ENCODE results near the gene DIS3L2. TPM values are rescaled to one million over a fixed set of nuclear protein-coding genes. Genes with fewer than 3 reads are reported as not detected.

The DIS3L2 gene
- total and polyA plus RNA-seq, 2 experiments from 2014 or later, result 15.2 to 25.3 TPM

GRCh38 chr2:232097758-232098157 is 136.2 kb downstream of the DIS3L2 start:
- Histone ChIP-seq H3K4me1 (ENCODE audit: insufficient read depth) (no peaks in the 10 kb centered on the region), H3K79me2 (replicated peaks; ENCODE audit: insufficient read depth) (no peaks in the 10 kb centered on the region), H3K27ac (ENCODE audit: low read depth) (no peak overlapping the region), H3K4me3 (no peak overlapping the region), H3F3A (replicated peaks; ENCODE audit: low read depth) (no peaks in the 10 kb centered on the region), H2AFZ (no peak overlapping the region), H3K4me2 (no peak overlapping the region), H3K9me2 (ENCODE audit: insufficient read depth) (no peaks in the 10 kb centered on the region), H4K20me1 (replicated peaks; ENCODE audit: insufficient read depth) (no peaks in the 10 kb centered on the region), H3K36me3 (ENCODE audit: insufficient read depth) (no peaks in the 10 kb centered on the region; the same call in 1 of the 2 replicates), H3K27me3 (ENCODE audit: insufficient read depth) (no peaks in the 10 kb centered on the region)
- ATAC-seq (no peak), DNase-seq (ENCODE audit: low spot score) (no peak)
- Mint-ChIP-seq H3K4me1 (no peaks in the 10 kb centered on the region), H3K9me3 (no peaks in the 10 kb centered on the region), H3K36me3 (ENCODE audit: low read depth) (no peaks in the 10 kb centered on the region; the same call in 2 of the 3 replicates), H3K27me3 (ENCODE audit: insufficient read depth, low read depth, poor library complexity) (peaks cover 2% of the 10 kb centered on the region), H3K27ac (no peak overlapping the region), H3K4me3 (no peak overlapping the region)
- TF ChIP-seq POLR2AphosphoS5 (IDR thresholded peaks at IDR 0.05; ENCODE audit: low read depth) (no peak), ZNF331 (CRISPR knock-in tag; IDR thresholded peaks at IDR 0.05; ENCODE audit: low read depth) (no peak), ETS1 (IDR thresholded peaks at IDR 0.05) (no peak), JUNB (IDR thresholded peaks at IDR 0.05; ENCODE audit: unreplicated experiment) (no peak)

- H3K4me2 ChIP-seq, result no peak overlapping the region
- no peak overlapping the region for H3K27ac Mint-ChIP-seq
- no peaks in the 10 kb centered on the region for H3K36me3 Mint-ChIP-seq (ENCODE audit: low read depth)
- no peak overlapping the region for H3K4me3 ChIP-seq
- H2AFZ ChIP-seq, result no peak overlapping the region
- ATAC-seq (no peak), DNase-seq (ENCODE audit: low spot score) (no peak)
- H3F3A ChIP-seq (replicated peaks; ENCODE audit: low read depth), result no peaks in the 10 kb centered on the region
- no peaks in the 10 kb centered on the region for H3K4me1 ChIP-seq (ENCODE audit: insufficient read depth)
- H3K4me1 Mint-ChIP-seq, result no peaks in the 10 kb centered on the region
- no peak overlapping the region for H3K27ac ChIP-seq (ENCODE audit: low read depth)
- no peaks in the 10 kb centered on the region for H3K9me2 ChIP-seq (ENCODE audit: insufficient read depth)
- H3K9me3 Mint-ChIP-seq, result no peaks in the 10 kb centered on the region
- H3K27me3 Mint-ChIP-seq (ENCODE audit: insufficient read depth, low read depth, poor library complexity), result peaks cover 4% of the 10 kb centered on the region
- H3K36me3 ChIP-seq (ENCODE audit: insufficient read depth), result no peaks in the 10 kb centered on the region
- H3K4me3 Mint-ChIP-seq, result no peak overlapping the region
- no peaks in the 10 kb centered on the region for H3K27me3 ChIP-seq (ENCODE audit: insufficient read depth)
- no peaks in the 10 kb centered on the region for H3K79me2 ChIP-seq (replicated peaks; ENCODE audit: insufficient read depth)
- no peaks in the 10 kb centered on the region; the same call in 1 of the 2 replicates for H4K20me1 ChIP-seq (replicated peaks; ENCODE audit: insufficient read depth)
- TF ChIP-seq CTCF (conservative IDR thresholded peaks at IDR 0.05; ENCODE audit: low read depth in 2 of 2) (no peak), EZH2phosphoT487 (IDR thresholded peaks at IDR 0.05; ENCODE audit: unreplicated experiment) (no peak), CREB1 (CRISPR knock-in tag; IDR thresholded peaks at IDR 0.05; ENCODE audit: low read depth) (no peak), ZNF462 (CRISPR knock-in tag; IDR thresholded peaks at IDR 0.05) (no peak), NANOG (IDR thresholded peaks at IDR 0.05; ENCODE audit: borderline replicate concordance) (no peak), POLR2AphosphoS5 (IDR thresholded peaks at IDR 0.05; ENCODE audit: low read depth) (no peak), ZNF331 (CRISPR knock-in tag; IDR thresholded peaks at IDR 0.05; ENCODE audit: low read depth) (no peak), JUNB (IDR thresholded peaks at IDR 0.05; ENCODE audit: unreplicated experiment) (no peak), ZNF114 (CRISPR knock-in tag; IDR thresholded peaks at IDR 0.05) (no peak), STAT1 (IDR thresholded peaks at IDR 0.05; ENCODE audit: unreplicated experiment) (no peak)
Measured at GRCh38 chr2:232102380-232102779, 140.9 kb downstream of the DIS3L2 start.
